RWPE1 (cell line): ENCODE data around the gene CHRNB4.

Experiments
- CTCF ChIA-PET: fragments of 350-600 bp; sonication (Branson Sonifier 250); formaldehyde crosslinking; extraction: SDS; loops from one replicate; lab custom pipeline; 2021; lab: Yijun Ruan, JAX
- POLR2A ChIA-PET: fragments of 400-600 bp; formaldehyde crosslinking; extraction: SDS; loops from one replicate; lab custom pipeline; 2020; ENCODE audit warnings: antibody characterized with exemption; ENCODE audit not compliant: low non-redundant PET; lab: Yijun Ruan, JAX
- DNase-seq: peaks from one replicate; pipeline ENCODE4 v3.0.0; 2012; ENCODE audit warnings: low spot score
- H3K27ac ChIP-seq: fragments of 450-650 bp; 2 replicates; pipeline ENCODE4 v1.5.1; 2017
- TF ChIP-seq, protein P1 (sequence below): fragments of 450-650 bp; conservative IDR thresholded peaks from 2 replicates; pipeline ENCODE4 v1.5.1; 2017; ENCODE audit warnings: low read depth, mild to moderate bottlenecking

The CHRNB4 gene

DNA sequence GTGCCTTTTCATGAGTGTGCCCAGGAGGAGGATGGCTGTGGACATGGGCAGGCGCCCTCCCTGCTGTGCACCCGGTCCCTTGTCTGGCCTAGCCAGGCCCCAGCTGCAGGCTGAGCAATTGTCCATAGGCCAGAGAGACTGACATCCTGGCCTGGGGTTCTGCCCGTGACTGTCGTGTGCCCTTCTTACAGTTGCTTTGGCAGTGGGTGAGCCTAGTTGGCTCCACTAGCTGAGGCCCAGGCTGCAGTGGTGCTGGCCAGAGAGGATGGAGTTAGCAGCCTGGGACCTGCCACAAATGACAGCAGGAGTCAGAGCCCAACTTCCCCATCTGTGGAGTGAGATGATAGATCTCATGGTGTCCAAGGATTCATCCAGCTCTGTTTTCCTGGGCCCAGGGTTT is 9.0 kb upstream of the CHRNB4 start:
- no peak overlapping the region for H3K27ac ChIP-seq
- DNase-seq: no peak
- POLR2A ChIA-PET: interaction anchor here (0.6 kb wide), 1 partner anchor 16 kb away, joined by 3 read pairs; no protein-coding TSS in a partner anchor
- CTCF ChIA-PET: no interaction called here
- TF ChIP-seq, protein P1, sequence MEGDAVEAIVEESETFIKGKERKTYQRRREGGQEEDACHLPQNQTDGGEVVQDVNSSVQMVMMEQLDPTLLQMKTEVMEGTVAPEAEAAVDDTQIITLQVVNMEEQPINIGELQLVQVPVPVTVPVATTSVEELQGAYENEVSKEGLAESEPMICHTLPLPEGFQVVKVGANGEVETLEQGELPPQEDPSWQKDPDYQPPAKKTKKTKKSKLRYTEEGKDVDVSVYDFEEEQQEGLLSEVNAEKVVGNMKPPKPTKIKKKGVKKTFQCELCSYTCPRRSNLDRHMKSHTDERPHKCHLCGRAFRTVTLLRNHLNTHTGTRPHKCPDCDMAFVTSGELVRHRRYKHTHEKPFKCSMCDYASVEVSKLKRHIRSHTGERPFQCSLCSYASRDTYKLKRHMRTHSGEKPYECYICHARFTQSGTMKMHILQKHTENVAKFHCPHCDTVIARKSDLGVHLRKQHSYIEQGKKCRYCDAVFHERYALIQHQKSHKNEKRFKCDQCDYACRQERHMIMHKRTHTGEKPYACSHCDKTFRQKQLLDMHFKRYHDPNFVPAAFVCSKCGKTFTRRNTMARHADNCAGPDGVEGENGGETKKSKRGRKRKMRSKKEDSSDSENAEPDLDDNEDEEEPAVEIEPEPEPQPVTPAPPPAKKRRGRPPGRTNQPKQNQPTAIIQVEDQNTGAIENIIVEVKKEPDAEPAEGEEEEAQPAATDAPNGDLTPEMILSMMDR: no peak

DNA sequence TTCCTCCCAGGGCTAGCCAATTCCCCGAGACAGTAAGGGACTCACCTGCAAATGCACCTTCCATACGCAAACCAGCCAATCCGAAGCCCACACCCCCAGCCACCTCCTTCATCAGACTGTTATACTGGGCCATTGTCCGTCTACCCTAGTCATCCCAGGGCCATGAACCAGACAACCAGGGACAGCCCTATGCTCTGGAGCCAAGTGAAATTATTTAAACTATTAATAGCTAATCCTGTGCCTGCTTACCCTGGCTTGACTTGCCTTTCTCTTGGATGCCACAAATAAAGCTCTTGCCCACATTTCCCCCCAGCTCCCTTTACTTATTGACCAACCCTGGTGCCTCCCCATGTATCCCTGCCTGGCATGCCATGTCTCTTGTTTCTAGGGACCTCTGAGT is 4.0 kb upstream of the CHRNB4 start:
- TF ChIP-seq, protein P1: no peak
- CTCF ChIA-PET: no interaction called here
- H3K27ac ChIP-seq: no peak overlapping the region
- POLR2A ChIA-PET: no interaction called here
- DNase-seq: no peak

DNA sequence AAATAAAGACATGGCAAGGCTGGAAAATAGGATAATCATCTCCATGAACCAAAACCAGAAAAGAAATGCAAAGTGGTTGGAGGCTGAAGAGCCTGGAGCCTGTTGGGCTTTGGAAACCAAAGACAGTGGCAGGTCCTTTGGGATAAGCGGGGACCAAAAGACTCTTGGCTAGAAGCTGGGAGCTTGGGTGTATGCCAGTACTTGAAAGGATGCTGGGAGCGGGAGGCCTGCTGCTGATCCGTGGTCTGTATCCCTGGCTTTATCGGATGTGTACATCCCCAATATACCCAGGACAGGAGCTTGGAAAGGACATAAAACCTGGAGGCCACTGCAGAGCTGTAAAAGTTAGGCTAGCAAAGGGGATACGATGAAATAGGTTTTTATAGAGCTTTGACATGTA is 1.3 kb upstream of the CHRNB4 start:
- TF ChIP-seq, protein P1: no peak
- no peak for DNase-seq
- CTCF ChIA-PET: no interaction called here
- no peak overlapping the region for H3K27ac ChIP-seq
- POLR2A ChIA-PET: no interaction called here

DNA sequence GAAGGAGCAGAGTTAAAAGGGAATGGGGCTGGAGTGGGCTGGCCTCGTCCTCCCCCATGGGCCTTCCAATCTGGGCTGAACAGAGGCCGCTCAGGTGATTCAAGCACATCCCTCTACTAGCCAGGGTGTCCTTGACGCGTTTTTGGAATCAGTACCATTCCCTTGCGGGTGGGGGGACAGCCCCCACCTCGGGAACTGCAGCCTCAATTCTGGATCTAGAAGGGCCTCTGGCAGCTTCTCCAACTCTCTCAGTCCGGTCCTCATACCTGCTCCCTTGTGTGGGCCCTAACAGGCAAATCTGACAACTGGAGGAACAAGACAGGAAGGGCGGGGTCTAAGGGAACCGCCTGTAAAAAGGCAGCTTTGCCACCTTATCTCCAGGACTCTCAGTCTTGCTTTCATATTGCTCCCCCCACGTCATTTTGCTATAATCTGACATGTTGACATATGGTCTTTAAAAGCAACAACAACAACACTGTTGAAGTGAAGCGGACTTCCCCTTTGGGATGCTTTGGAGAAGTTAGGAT is 802 bp upstream of the CHRNB4 start:
- CTCF ChIA-PET: interaction anchor here (0.6 to 0.8 kb wide), 2 partner anchors 13 to 30 kb away, joined by 3 read pairs; no protein-coding TSS in a partner anchor
- no peak for DNase-seq
- POLR2A ChIA-PET: no interaction called here
- no peak overlapping the region for H3K27ac ChIP-seq
- TF ChIP-seq, protein P1: no peak

DNA sequence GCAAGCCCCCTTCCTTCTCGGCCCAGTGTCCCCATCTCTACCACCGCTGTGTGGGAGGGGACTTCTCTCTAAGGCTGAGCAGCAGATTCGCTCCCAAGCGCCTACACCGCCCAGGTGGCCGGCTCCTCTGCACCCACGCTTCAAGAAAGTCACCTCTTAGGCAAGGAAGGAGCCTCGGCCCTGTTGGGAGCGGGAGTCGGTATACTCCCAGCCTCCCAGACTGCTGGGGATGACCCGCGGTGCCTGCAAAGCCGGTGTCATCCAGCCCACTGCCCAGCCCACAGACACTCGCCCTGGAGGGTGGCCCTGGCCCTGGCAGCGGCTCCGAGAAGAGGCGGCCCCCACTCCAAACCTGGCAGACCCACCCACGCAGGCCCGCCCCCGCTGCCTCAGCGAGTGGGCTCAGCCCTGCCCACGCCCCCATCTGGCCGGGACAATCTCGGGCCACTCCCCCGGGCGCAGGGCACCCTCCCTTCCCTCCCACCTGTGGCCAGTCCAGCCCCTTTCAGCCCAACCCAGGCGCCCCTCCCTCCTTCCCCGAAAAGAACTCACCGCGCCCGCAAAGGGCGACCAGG is 396 bp downstream of the CHRNB4 start:
- H3K27ac ChIP-seq: no peak overlapping the region
- ChIA-PET POLR2A (no interaction called here), CTCF (no interaction called here)
- TF ChIP-seq, protein P1: no peak
- DNase-seq: no peak

DNA sequence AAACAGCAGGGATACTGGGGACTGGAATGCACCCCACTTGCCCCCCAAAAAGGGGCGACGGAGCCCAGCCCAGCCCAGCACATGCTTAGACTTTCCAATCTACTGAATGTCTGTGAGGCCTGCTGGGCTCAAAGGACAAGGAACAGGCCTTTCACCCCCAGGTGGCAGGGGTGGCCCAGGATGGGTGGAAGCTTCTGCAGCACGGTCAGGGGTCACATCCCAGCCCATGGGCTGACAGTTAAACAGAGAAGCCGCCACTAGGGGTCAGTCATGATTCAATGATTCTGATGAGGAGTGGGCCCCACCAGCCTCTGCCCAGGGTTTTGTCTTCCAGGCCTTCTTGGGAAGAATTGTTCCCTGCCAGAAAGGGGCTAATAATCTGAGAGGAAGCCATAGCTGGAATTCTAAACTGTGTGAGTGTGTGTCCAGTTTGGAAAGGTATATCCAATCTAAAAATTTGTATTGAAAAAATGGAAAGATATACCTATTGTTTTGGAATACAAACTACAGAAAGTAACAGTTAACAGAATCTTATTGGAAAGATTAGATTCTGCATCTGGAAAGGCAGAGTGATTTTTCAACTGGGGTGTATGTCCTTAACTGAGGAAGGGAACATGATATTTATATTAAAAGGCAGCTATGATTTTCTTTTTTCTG is 2.2 kb downstream of the CHRNB4 start:
- TF ChIP-seq, protein P1: peak; percentile 56
- DNase-seq: peak; percentile 73
- CTCF ChIA-PET: interaction anchor here (0.6 to 2.0 kb wide), 9 partner anchors 13 to 100 kb away, joined by 3 to 8 read pairs (median 4); partner anchors contain the start of gene CHRNA3
- POLR2A ChIA-PET: no interaction called here
- no peak overlapping the region for H3K27ac ChIP-seq
